ENCODE data around the gene SFXN5. TPM values are rescaled to one million over a fixed set of nuclear protein-coding genes. Genes with fewer than 3 reads are reported as not detected.
A peak's percentile ranks its signal among the peaks of the same experiment; 100 is the strongest.

Gene SFXN5
- total RNA-seq, 2 donors from 2014 or later: 16.1 to 26.4 TPM

GRCh38 chr2:72994991-72995380 is 76.5 kb downstream of the SFXN5 start:
- TF ChIP-seq CTCF (IDR thresholded peaks at IDR 0.05): no peak
- Histone ChIP-seq H3K27me3 (no peaks in the 10 kb centered on the region), H3K9me3 (no peaks in the 10 kb centered on the region), H3K9ac (ENCODE audit: low read depth in 2 of 2, low read length in 2 of 2) (no peak overlapping the region), H3K27ac (no peak overlapping the region), H3K4me3 (no peak overlapping the region), H3K4me1 (no peaks in the 10 kb centered on the region), H3K36me3 (no peaks in the 10 kb centered on the region)
- intact Hi-C loops (cut with DNase I): loop anchor here (5.0 kb wide), 1 partner anchor 182 kb away; no protein-coding TSS in a partner anchor
- DNase-seq: no peak

GRCh38 chr2:72994282-72994990 is 77.1 kb downstream of the SFXN5 start:
- DNase-seq: no peak
- TF ChIP-seq CTCF (IDR thresholded peaks at IDR 0.05): no peak
- Histone ChIP-seq H3K9ac (ENCODE audit: low read depth in 2 of 2, low read length in 2 of 2) (no peak overlapping the region), H3K9me3 (no peaks in the 10 kb centered on the region), H3K4me3 (no peak overlapping the region), H3K4me1 (no peaks in the 10 kb centered on the region), H3K27ac (no peak overlapping the region), H3K27me3 (no peaks in the 10 kb centered on the region), H3K36me3 (no peaks in the 10 kb centered on the region)
- intact Hi-C loops (cut with DNase I): loop anchor here (5.0 kb wide), 1 partner anchor 183 kb away; no protein-coding TSS in a partner anchor

GRCh38 chr2:72993933-72994280 is 77.6 kb downstream of the SFXN5 start:
- intact Hi-C loops (cut with DNase I): loop anchor here (2.0 to 5.0 kb wide), 2 partner anchors 169 to 183 kb away; no protein-coding TSS in a partner anchor
- H3K4me3 ChIP-seq: no peak overlapping the region
- H3K9ac ChIP-seq (ENCODE audit: low read depth in 2 of 2, low read length in 2 of 2): no peak overlapping the region
- H3K27me3 ChIP-seq: no peaks in the 10 kb centered on the region
- no peaks in the 10 kb centered on the region for H3K36me3 ChIP-seq
- DNase-seq: no peak
- H3K9me3 ChIP-seq: no peaks in the 10 kb centered on the region
- H3K4me1 ChIP-seq: no peaks in the 10 kb centered on the region
- TF ChIP-seq CTCF (IDR thresholded peaks at IDR 0.05): no peak
- no peak overlapping the region for H3K27ac ChIP-seq

- TF ChIP-seq CTCF (IDR thresholded peaks at IDR 0.05): peak; percentile 95
- peak; percentile 54 for DNase-seq
- Histone ChIP-seq H3K9ac (ENCODE audit: low read depth in 2 of 2, low read length in 2 of 2) (no peak overlapping the region), H3K9me3 (no peaks in the 10 kb centered on the region), H3K4me3 (no peak overlapping the region), H3K4me1 (no peaks in the 10 kb centered on the region), H3K36me3 (no peaks in the 10 kb centered on the region), H3K27me3 (no peaks in the 10 kb centered on the region), H3K27ac (no peak overlapping the region)
- intact Hi-C loops (cut with DNase I): loop anchor here (2.0 to 5.0 kb wide), 2 partner anchors 169 to 184 kb away; no protein-coding TSS in a partner anchor
These were observed 78.2 kb downstream of the SFXN5 start for GRCh38 chr2:72993147-72993932.

- no peak for TF ChIP-seq CTCF (IDR thresholded peaks at IDR 0.05)
- Histone ChIP-seq H3K9ac (ENCODE audit: low read depth in 2 of 2, low read length in 2 of 2) (no peak overlapping the region), H3K9me3 (no peaks in the 10 kb centered on the region), H3K4me1 (no peaks in the 10 kb centered on the region), H3K36me3 (no peaks in the 10 kb centered on the region), H3K4me3 (no peak overlapping the region), H3K27me3 (no peaks in the 10 kb centered on the region), H3K27ac (no peak overlapping the region)
- intact Hi-C loops (cut with DNase I): loop anchor here (2.0 to 5.0 kb wide), 2 partner anchors 170 to 185 kb away; no protein-coding TSS in a partner anchor
- DNase-seq: no peak
These were observed 78.8 kb downstream of the SFXN5 start for GRCh38 chr2:72992734-72993102.
